Measurements from ENCODE around the gene GPR78. TPM values are rescaled to one million over a fixed set of nuclear protein-coding genes. Genes with fewer than 3 reads are reported as not detected.

The GPR78 gene
- total RNA-seq, 2 donors from 2014 or later = 3.7 to 8.1 TPM

GRCh38 chr4:8579526-8580320 is 469 bp upstream of the GPR78 start:
- H3K4me1 ChIP-seq (ENCODE audit: control insufficient read depth, insufficient read depth, low read length) = peaks cover 22% of the 10 kb centered on the region
- H3K36me3 ChIP-seq (ENCODE audit: control insufficient read depth, insufficient read depth, low read length) = peaks cover 5% of the 10 kb centered on the region
- peak overlapping the region; percentile 43 for H3K4me3 Mint-ChIP-seq
- H3K4me3 ChIP-seq (ENCODE audit: low read length) = no peak overlapping the region
- TF ChIP-seq, protein P1, sequence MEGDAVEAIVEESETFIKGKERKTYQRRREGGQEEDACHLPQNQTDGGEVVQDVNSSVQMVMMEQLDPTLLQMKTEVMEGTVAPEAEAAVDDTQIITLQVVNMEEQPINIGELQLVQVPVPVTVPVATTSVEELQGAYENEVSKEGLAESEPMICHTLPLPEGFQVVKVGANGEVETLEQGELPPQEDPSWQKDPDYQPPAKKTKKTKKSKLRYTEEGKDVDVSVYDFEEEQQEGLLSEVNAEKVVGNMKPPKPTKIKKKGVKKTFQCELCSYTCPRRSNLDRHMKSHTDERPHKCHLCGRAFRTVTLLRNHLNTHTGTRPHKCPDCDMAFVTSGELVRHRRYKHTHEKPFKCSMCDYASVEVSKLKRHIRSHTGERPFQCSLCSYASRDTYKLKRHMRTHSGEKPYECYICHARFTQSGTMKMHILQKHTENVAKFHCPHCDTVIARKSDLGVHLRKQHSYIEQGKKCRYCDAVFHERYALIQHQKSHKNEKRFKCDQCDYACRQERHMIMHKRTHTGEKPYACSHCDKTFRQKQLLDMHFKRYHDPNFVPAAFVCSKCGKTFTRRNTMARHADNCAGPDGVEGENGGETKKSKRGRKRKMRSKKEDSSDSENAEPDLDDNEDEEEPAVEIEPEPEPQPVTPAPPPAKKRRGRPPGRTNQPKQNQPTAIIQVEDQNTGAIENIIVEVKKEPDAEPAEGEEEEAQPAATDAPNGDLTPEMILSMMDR (conservative IDR thresholded peaks at IDR 0.05) = no peak
- 14 to 33% methylated on average over 8 to 12 of the region's 12 CpGs for WGBS, 2 experiments (ENCODE audit: insufficient coverage in 1 of 2, insufficient read length in 1 of 2)
- H3K36me3 Mint-ChIP-seq (ENCODE audit: low read depth) = no peaks in the 10 kb centered on the region
- peaks cover 45% of the 10 kb centered on the region for H3K27me3 Mint-ChIP-seq (ENCODE audit: insufficient read depth)
- no peak overlapping the region for H3K27ac Mint-ChIP-seq
- no peaks in the 10 kb centered on the region for H3K9me3 ChIP-seq (ENCODE audit: control insufficient read depth, low read length)
- H3K27ac ChIP-seq (ENCODE audit: low read depth, low read length) = no peak overlapping the region
- no peak for DNase-seq
- no peaks in the 10 kb centered on the region for H3K9me3 Mint-ChIP-seq
- H3K9ac ChIP-seq (ENCODE audit: extremely low read depth, low read length, poor library complexity, severe bottlenecking) = no peak overlapping the region
- peaks cover 32% of the 10 kb centered on the region for H3K4me1 Mint-ChIP-seq
- H3K27me3 ChIP-seq (ENCODE audit: control insufficient read depth, insufficient read depth, low read length, poor library complexity, severe bottlenecking) = peaks cover 32% of the 10 kb centered on the region

GRCh38 chr4:8581094-8581861 is 1.1 kb downstream of the GPR78 start:
- H3K9me3 ChIP-seq (ENCODE audit: control insufficient read depth, low read length) = no peaks in the 10 kb centered on the region
- H3K9ac ChIP-seq (ENCODE audit: extremely low read depth, low read length, poor library complexity, severe bottlenecking) = no peak overlapping the region
- 39 to 46% methylated on average over 48 to 66 of the region's 66 CpGs for WGBS, 2 experiments (ENCODE audit: insufficient coverage in 1 of 2, insufficient read length in 1 of 2)
- peak overlapping the region; percentile 65 for H3K4me3 ChIP-seq (ENCODE audit: low read length)
- no peak overlapping the region for H3K27ac ChIP-seq (ENCODE audit: low read depth, low read length)
- Mint-ChIP-seq H3K9me3 (no peaks in the 10 kb centered on the region), H3K27me3 (ENCODE audit: insufficient read depth) (peaks cover 45% of the 10 kb centered on the region), H3K4me3 (peak overlapping the region; percentile 43), H3K27ac (no peak overlapping the region), H3K4me1 (peaks cover 30% of the 10 kb centered on the region), H3K36me3 (ENCODE audit: low read depth) (no peaks in the 10 kb centered on the region)
- H3K36me3 ChIP-seq (ENCODE audit: control insufficient read depth, insufficient read depth, low read length) = peaks cover 5% of the 10 kb centered on the region
- DNase-seq = no peak
- peaks cover 32% of the 10 kb centered on the region for H3K27me3 ChIP-seq (ENCODE audit: control insufficient read depth, insufficient read depth, low read length, poor library complexity, severe bottlenecking)
- TF ChIP-seq, protein P1 (conservative IDR thresholded peaks at IDR 0.05) = no peak
- H3K4me1 ChIP-seq (ENCODE audit: control insufficient read depth, insufficient read depth, low read length) = peaks cover 22% of the 10 kb centered on the region

DNA sequence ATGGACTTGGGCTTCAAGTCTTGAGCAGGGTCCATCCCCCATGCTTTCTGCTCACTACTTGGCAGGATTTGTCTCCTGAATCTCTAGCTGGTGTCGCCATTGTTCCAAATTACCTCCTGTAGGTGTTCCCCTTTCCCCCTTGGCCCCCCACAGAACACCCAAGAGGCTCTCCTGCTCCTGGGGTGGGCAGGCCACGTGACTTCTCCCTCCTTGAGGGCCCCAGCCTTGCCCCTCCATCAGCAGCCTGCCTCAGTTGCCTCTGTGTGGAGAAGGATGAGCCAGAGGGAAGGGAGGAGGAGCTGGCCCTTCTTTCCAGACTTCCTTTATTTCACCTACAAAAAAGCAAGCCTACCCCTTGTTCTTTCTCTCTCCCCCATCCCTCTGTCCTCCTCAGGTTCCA is 1.8 kb downstream of the GPR78 start:
- peaks cover 31% of the 10 kb centered on the region for H3K4me1 Mint-ChIP-seq
- 74 to 100% methylated on average over 1 to 2 of the region's 2 CpGs for WGBS, 2 experiments (ENCODE audit: insufficient coverage in 1 of 2, insufficient read length in 1 of 2)

More for the DNA sequence above, 1.8 kb downstream of the GPR78 start:
- Mint-ChIP-seq H3K27ac (no peak overlapping the region), H3K36me3 (ENCODE audit: low read depth) (no peaks in the 10 kb centered on the region), H3K9me3 (no peaks in the 10 kb centered on the region), H3K4me3 (no peak overlapping the region), H3K27me3 (ENCODE audit: insufficient read depth) (peaks cover 46% of the 10 kb centered on the region)
- Histone ChIP-seq H3K27ac (ENCODE audit: low read depth, low read length) (no peak overlapping the region), H3K9ac (ENCODE audit: extremely low read depth, low read length, poor library complexity, severe bottlenecking) (no peak overlapping the region), H3K4me3 (ENCODE audit: low read length) (no peak overlapping the region), H3K36me3 (ENCODE audit: control insufficient read depth, insufficient read depth, low read length) (peaks cover 5% of the 10 kb centered on the region), H3K4me1 (ENCODE audit: control insufficient read depth, insufficient read depth, low read length) (peaks cover 20% of the 10 kb centered on the region), H3K27me3 (ENCODE audit: control insufficient read depth, insufficient read depth, low read length, poor library complexity, severe bottlenecking) (peaks cover 32% of the 10 kb centered on the region), H3K9me3 (ENCODE audit: control insufficient read depth, low read length) (no peaks in the 10 kb centered on the region)
- DNase-seq = no peak
- TF ChIP-seq, protein P1 (conservative IDR thresholded peaks at IDR 0.05) = no peak

Measured in endodermal cell (in vitro differentiated cells).